Thyroid gland (tissue), 4 donors: ENCODE measurements around the gene PIH1D1.

Experiments used
- CTCF ChIP-seq, 6 experiments: fragments of 200-600 bp in 3 of 6; fragments of 450-650 bp in 3 of 6; sonication (generic) in 3 of 6; IDR thresholded peaks; one replicate each; pipeline ENCODE4 v1.5.1; 2016 to 2019; ENCODE audit warnings: antibody characterized with exemption in 6 of 6, mild to moderate bottlenecking in 2 of 6, inconsistent platforms in 1 of 6, moderate library complexity in 1 of 6
- POLR2A ChIP-seq, 2 donors: fragments of 450-650 bp; IDR thresholded peaks; one replicate each; pipeline ENCODE4 v1.6.1; 2017; ENCODE audit warnings: antibody characterized with exemption in 2 of 2, mild to moderate bottlenecking in 2 of 2, moderate library complexity in 1 of 2

- no peak for TF ChIP-seq CTCF (IDR thresholded peaks at IDR 0.05)
- TF ChIP-seq POLR2A (IDR thresholded peaks at IDR 0.05): no peak
Measured at GRCh38 chr19:49400029-49400428, 51.6 kb downstream of the PIH1D1 start.
